ENCODE data around the gene ACACA. TPM values are rescaled to one million over a fixed set of nuclear protein-coding genes. Genes with fewer than 3 reads are reported as not detected.

ACACA gene
- total RNA-seq, 4 donors from 2014 or later, result 4.7 to 75.1 (median 41.9) TPM

GRCh38 chr17:37429039-37429438 lies 22.4 kb upstream of the ACACA start:
- no peak for DNase-seq
- Histone ChIP-seq H3K27me3 (no peaks in the 10 kb centered on the region), H3K36me3 (no peaks in the 10 kb centered on the region), H3K4me3 (no peak overlapping the region), H3K9me3 (no peaks in the 10 kb centered on the region), H3K4me1 (no peaks in the 10 kb centered on the region), H3K27ac (no peak overlapping the region)
- intact Hi-C loops (cut with DNase I; ENCODE audit: low total_unique reads), result no loop called here
- no peak for TF ChIP-seq POLR2A (IDR thresholded peaks at IDR 0.05)
- TF ChIP-seq CTCF (IDR thresholded peaks at IDR 0.05), result no peak

DNA sequence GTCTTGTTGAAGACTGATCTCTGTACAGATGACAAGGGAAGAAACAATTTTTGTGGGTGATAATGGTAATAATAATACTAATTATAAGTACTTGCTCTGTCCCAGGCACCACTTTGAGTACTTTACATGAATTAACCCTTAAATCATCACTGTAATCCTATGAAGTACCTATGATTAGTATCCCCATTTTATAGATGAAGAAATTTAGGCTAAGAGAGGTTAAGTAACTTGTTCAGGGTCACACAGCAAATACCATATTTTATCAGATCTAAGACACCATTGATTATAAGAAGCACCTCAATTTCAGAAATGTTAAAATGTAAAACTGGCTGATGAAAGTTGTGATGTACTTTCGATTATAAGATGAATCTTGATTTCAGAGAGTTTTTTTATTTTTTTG lies 18.6 kb upstream of the ACACA start:
- H3K4me3 ChIP-seq, result no peak overlapping the region
- DNase-seq, result no peak
- intact Hi-C loops (cut with DNase I; ENCODE audit: low total_unique reads), result no loop called here
- TF ChIP-seq CTCF (IDR thresholded peaks at IDR 0.05), result no peak
- no peak for TF ChIP-seq POLR2A (IDR thresholded peaks at IDR 0.05)
- no peaks in the 10 kb centered on the region for H3K27me3 ChIP-seq
- H3K4me1 ChIP-seq, result no peaks in the 10 kb centered on the region
- H3K27ac ChIP-seq, result no peak overlapping the region
- H3K36me3 ChIP-seq, result no peaks in the 10 kb centered on the region
- no peaks in the 10 kb centered on the region for H3K9me3 ChIP-seq

DNA sequence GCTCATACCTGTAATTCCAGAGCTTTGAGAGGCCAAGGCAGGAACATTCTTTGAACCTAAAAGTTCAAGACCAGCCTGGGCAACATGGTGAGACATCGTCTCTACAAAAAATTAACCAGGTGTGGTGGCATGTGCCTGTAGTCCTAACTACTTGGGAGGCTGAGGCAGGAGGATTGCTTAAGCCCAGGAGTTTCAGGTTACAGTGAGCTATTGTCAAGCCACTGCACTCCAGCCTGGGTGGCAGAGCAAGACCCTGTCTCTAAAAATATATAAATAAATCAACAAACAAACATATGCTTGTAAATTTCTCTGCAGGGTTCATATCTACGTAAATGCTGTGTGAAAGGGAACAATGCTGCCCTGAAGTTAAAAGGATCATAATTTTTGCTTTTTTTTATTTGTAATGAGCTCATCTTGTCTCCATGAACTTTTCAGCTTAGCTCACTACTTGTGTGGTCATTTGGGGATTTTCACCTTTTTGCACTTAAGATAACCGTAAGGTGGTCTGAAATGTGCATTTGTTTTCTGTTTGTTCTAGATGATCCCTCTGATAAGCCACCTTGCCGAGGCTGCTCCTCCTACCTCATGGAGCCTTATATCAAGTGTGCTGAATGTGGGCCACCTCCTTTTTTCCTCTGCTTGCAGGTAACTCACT lies 16.5 kb upstream of the ACACA start:
- Histone ChIP-seq H3K27ac (no peak overlapping the region), H3K9me3 (no peaks in the 10 kb centered on the region), H3K27me3 (no peaks in the 10 kb centered on the region), H3K36me3 (no peaks in the 10 kb centered on the region), H3K4me1 (no peaks in the 10 kb centered on the region), H3K4me3 (no peak overlapping the region)
- no peak for DNase-seq
- TF ChIP-seq POLR2A (IDR thresholded peaks at IDR 0.05), result no peak
- TF ChIP-seq CTCF (IDR thresholded peaks at IDR 0.05), result no peak
- intact Hi-C loops (cut with DNase I; ENCODE audit: low total_unique reads), result no loop called here

- no peak for DNase-seq
- no peaks in the 10 kb centered on the region for H3K4me1 ChIP-seq
- no peaks in the 10 kb centered on the region for H3K9me3 ChIP-seq
- H3K27ac ChIP-seq, result no peak overlapping the region
- TF ChIP-seq POLR2A (IDR thresholded peaks at IDR 0.05) (no peak), CTCF (IDR thresholded peaks at IDR 0.05) (no peak)
- H3K36me3 ChIP-seq, result no peaks in the 10 kb centered on the region
- no peaks in the 10 kb centered on the region for H3K27me3 ChIP-seq
- no peak overlapping the region for H3K4me3 ChIP-seq
- intact Hi-C loops (cut with DNase I; ENCODE audit: low total_unique reads), result no loop called here
Measured at GRCh38 chr17:37417852-37418251, 11.2 kb upstream of the ACACA start.

GRCh38 chr17:37413875-37414519 lies 7.4 kb upstream of the ACACA start:
- H3K27me3 ChIP-seq, result no peaks in the 10 kb centered on the region
- intact Hi-C loops (cut with DNase I; ENCODE audit: low total_unique reads), result no loop called here
- no peaks in the 10 kb centered on the region for H3K4me1 ChIP-seq
- H3K27ac ChIP-seq, result no peak overlapping the region
- TF ChIP-seq POLR2A (IDR thresholded peaks at IDR 0.05) (no peak), CTCF (IDR thresholded peaks at IDR 0.05) (no peak)
- DNase-seq, result no peak
- no peaks in the 10 kb centered on the region for H3K36me3 ChIP-seq
- H3K4me3 ChIP-seq, result no peak overlapping the region
- H3K9me3 ChIP-seq, result no peaks in the 10 kb centered on the region

All from uterus (tissue), 4 donors.